RWPE2 (cell line): ENCODE data around the gene DAPK2.

Experiments
- ATAC-seq: fragments of 200-7000 bp; cut with Tn5 transposase; 3 replicates; pipeline ENCODE4 v1.9.1; 2021; ENCODE audit warnings: low read depth
- DNase-seq: peaks from one replicate; pipeline ENCODE4 v3.0.0-alpha.2; 2020; ENCODE audit warnings: low spot score
- H3K27ac ChIP-seq: fragments of 450-650 bp; 2 replicates; pipeline ENCODE4 v1.5.1; 2017; ENCODE audit warnings: mild to moderate bottlenecking; ENCODE audit not compliant: poor library complexity, severe bottlenecking
- H3K27me3 ChIP-seq: fragments of 250-450 bp; sonication (Bioruptor Pico); 2 replicates; pipeline ENCODE4 v1.5.1; 2021; ENCODE audit warnings: mild to moderate bottlenecking, moderate library complexity; ENCODE audit not compliant: insufficient read depth, poor library complexity, severe bottlenecking
- H3K36me3 ChIP-seq: fragments of 250-450 bp; sonication (Bioruptor Pico); 2 replicates; pipeline ENCODE4 v1.5.1; 2020; ENCODE audit warnings: low read depth, mild to moderate bottlenecking, moderate library complexity
- H3K4me1 ChIP-seq: fragments of 250-450 bp; sonication (Bioruptor Pico); 2 replicates; pipeline ENCODE4 v1.5.1; 2021; ENCODE audit warnings: mild to moderate bottlenecking, moderate library complexity; ENCODE audit not compliant: insufficient read depth, poor library complexity, severe bottlenecking
- H3K4me3 ChIP-seq: fragments of 250-450 bp; sonication (Bioruptor Pico); 2 replicates; pipeline ENCODE4 v1.5.1; 2021; ENCODE audit warnings: mild to moderate bottlenecking, moderate library complexity; ENCODE audit not compliant: severe bottlenecking
- H3K9me3 ChIP-seq: fragments of 250-450 bp; sonication (Bioruptor Pico); 2 replicates; pipeline ENCODE4 v1.5.1; 2021; ENCODE audit warnings: mild to moderate bottlenecking, moderate library complexity; ENCODE audit not compliant: severe bottlenecking
- TF ChIP-seq, protein P1 (sequence below): fragments of 450-650 bp; IDR thresholded peaks from one replicate; pipeline ENCODE4 v1.5.1; 2017; ENCODE audit warnings: mild to moderate bottlenecking, moderate library complexity; ENCODE audit not compliant: poor library complexity, severe bottlenecking

Gene DAPK2

GRCh38 chr15:64008177-64008576, 38.1 kb downstream of the DAPK2 start:
- H3K4me3 ChIP-seq, result no peak overlapping the region
- H3K27ac ChIP-seq, result no peak overlapping the region
- H3K36me3 ChIP-seq, result no peaks in the 10 kb centered on the region
- H3K9me3 ChIP-seq, result no peaks in the 10 kb centered on the region
- ATAC-seq (no peak), DNase-seq (no peak)
- H3K4me1 ChIP-seq, result peaks cover 50% of the 10 kb centered on the region
- TF ChIP-seq, protein P1, sequence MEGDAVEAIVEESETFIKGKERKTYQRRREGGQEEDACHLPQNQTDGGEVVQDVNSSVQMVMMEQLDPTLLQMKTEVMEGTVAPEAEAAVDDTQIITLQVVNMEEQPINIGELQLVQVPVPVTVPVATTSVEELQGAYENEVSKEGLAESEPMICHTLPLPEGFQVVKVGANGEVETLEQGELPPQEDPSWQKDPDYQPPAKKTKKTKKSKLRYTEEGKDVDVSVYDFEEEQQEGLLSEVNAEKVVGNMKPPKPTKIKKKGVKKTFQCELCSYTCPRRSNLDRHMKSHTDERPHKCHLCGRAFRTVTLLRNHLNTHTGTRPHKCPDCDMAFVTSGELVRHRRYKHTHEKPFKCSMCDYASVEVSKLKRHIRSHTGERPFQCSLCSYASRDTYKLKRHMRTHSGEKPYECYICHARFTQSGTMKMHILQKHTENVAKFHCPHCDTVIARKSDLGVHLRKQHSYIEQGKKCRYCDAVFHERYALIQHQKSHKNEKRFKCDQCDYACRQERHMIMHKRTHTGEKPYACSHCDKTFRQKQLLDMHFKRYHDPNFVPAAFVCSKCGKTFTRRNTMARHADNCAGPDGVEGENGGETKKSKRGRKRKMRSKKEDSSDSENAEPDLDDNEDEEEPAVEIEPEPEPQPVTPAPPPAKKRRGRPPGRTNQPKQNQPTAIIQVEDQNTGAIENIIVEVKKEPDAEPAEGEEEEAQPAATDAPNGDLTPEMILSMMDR, result no peak
- no peaks in the 10 kb centered on the region for H3K27me3 ChIP-seq

- no peak overlapping the region for H3K4me3 ChIP-seq
- no peaks in the 10 kb centered on the region for H3K36me3 ChIP-seq
- no peaks in the 10 kb centered on the region for H3K27me3 ChIP-seq
- peaks cover 47% of the 10 kb centered on the region for H3K4me1 ChIP-seq
- TF ChIP-seq, protein P1, result no peak
- H3K9me3 ChIP-seq, result no peaks in the 10 kb centered on the region
- DNase-seq (no peak), ATAC-seq (peak; percentile 49)
- no peak overlapping the region for H3K27ac ChIP-seq
Measured at GRCh38 chr15:64006642-64007041, 39.6 kb downstream of the DAPK2 start.

- peak overlapping the region; percentile 23 for H3K27ac ChIP-seq
- ATAC-seq (peak; percentile 90), DNase-seq (peak; percentile 97)
- H3K27me3 ChIP-seq, result no peaks in the 10 kb centered on the region
- TF ChIP-seq, protein P1, result no peak
- H3K36me3 ChIP-seq, result no peaks in the 10 kb centered on the region
- peaks cover 32% of the 10 kb centered on the region for H3K4me1 ChIP-seq
- no peaks in the 10 kb centered on the region for H3K9me3 ChIP-seq
- H3K4me3 ChIP-seq, result no peak overlapping the region
Measured at GRCh38 chr15:64004587-64004986, 41.7 kb downstream of the DAPK2 start.

DNA sequence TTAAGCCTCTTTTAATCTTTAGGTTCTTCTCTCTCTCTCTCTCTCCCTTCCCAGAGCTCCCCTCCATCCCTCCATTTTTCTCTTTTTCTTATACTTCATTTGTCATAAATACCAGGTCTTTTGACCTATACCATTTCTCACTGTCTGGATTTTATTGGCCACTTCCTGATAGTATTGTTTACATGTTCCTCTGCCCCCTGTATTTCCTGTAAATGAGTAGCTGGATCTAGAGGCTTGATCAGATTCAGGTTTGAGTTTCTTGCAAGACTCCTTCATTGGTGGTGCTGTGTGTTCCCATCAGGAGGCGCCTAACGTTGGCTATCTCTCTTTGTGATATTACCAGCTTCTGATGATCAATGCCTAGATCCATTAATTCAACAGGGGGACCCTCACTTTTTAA, 42.2 kb downstream of the DAPK2 start:
- ATAC-seq (no peak), DNase-seq (no peak)
- H3K27me3 ChIP-seq, result no peaks in the 10 kb centered on the region
- no peaks in the 10 kb centered on the region for H3K9me3 ChIP-seq
- TF ChIP-seq, protein P1, result no peak
- no peak overlapping the region for H3K27ac ChIP-seq
- no peak overlapping the region for H3K4me3 ChIP-seq
- peaks cover 26% of the 10 kb centered on the region for H3K4me1 ChIP-seq
- no peaks in the 10 kb centered on the region for H3K36me3 ChIP-seq

DNA sequence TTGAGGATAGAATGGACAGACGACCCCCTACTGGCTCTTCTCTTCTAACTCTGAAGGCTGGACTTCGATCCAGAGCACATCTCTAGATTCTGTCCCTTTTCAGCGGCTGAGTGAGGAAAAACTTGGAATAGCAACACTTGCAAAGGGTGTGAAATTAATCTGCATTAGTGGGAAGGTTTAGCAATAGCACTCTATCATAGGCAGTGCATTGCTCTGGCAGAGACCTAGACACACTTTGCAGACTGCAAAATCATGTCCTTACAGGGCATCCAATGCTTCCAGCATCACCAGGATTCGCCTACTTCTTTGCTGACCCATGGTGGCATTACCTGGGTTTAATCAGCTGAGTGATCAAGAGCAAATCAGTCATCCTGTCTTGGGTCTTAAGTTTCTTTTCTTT, 43.1 kb downstream of the DAPK2 start:
- Histone ChIP-seq H3K4me3 (no peak overlapping the region), H3K27ac (no peak overlapping the region), H3K27me3 (no peaks in the 10 kb centered on the region), H3K9me3 (no peaks in the 10 kb centered on the region), H3K36me3 (no peaks in the 10 kb centered on the region), H3K4me1 (peaks cover 25% of the 10 kb centered on the region)
- TF ChIP-seq, protein P1, result no peak
- DNase-seq (no peak), ATAC-seq (no peak)
